AG04449 (cell line): ENCODE results near the gene DARS2.
A peak's percentile ranks its signal among the peaks of the same experiment; 100 is the strongest.

Source experiments
- CTCF ChIA-PET: fragments of 350-600 bp; formaldehyde crosslinking; extraction: SDS; loops from one replicate; lab custom pipeline; 2021; ENCODE audit warnings: antibody characterized with exemption; lab: Yijun Ruan, JAX
- POLR2A ChIA-PET: fragments of 400-600, 350-600 bp; formaldehyde crosslinking; extraction: SDS; loops from one replicate; lab custom pipeline; 2020; ENCODE audit warnings: antibody characterized with exemption, inconsistent platforms; lab: Yijun Ruan, JAX
- DNase-seq: peaks from one replicate; pipeline ENCODE4 v3.0.0-alpha.2; 2010; ENCODE audit warnings: low read depth, low spot score
- H3K4me3 ChIP-seq: 2 replicates; pipeline ENCODE4 v1.5.1; 2011; ENCODE audit warnings: low read depth, mild to moderate bottlenecking, control low read depth, low read length
- TF ChIP-seq, protein P1 (sequence below): IDR thresholded peaks from one replicate; pipeline ENCODE4 v1.5.1; 2011; ENCODE audit warnings: mild to moderate bottlenecking, moderate library complexity, low read length, control low read depth, inconsistent platforms; ENCODE audit not compliant: insufficient read depth; ENCODE audit errors: missing control alignments

Gene DARS2

GRCh38 chr1:173827611-173828010 is 3.1 kb downstream of the DARS2 start:
- no peak overlapping the region for H3K4me3 ChIP-seq
- ChIA-PET CTCF (interaction anchor here (1.7 to 9.1 kb wide), 2 partner anchors 397 to 403 kb away, joined by 4 to 69 read pairs; no protein-coding TSS in a partner anchor), POLR2A (no interaction called here)
- DNase-seq = no peak
- TF ChIP-seq, protein P1, sequence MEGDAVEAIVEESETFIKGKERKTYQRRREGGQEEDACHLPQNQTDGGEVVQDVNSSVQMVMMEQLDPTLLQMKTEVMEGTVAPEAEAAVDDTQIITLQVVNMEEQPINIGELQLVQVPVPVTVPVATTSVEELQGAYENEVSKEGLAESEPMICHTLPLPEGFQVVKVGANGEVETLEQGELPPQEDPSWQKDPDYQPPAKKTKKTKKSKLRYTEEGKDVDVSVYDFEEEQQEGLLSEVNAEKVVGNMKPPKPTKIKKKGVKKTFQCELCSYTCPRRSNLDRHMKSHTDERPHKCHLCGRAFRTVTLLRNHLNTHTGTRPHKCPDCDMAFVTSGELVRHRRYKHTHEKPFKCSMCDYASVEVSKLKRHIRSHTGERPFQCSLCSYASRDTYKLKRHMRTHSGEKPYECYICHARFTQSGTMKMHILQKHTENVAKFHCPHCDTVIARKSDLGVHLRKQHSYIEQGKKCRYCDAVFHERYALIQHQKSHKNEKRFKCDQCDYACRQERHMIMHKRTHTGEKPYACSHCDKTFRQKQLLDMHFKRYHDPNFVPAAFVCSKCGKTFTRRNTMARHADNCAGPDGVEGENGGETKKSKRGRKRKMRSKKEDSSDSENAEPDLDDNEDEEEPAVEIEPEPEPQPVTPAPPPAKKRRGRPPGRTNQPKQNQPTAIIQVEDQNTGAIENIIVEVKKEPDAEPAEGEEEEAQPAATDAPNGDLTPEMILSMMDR = no peak

GRCh38 chr1:173832748-173833147 is 8.3 kb downstream of the DARS2 start:
- TF ChIP-seq, protein P1 = no peak
- CTCF ChIA-PET = no interaction called here
- DNase-seq = no peak
- POLR2A ChIA-PET = no interaction called here
- no peak overlapping the region for H3K4me3 ChIP-seq

DNA sequence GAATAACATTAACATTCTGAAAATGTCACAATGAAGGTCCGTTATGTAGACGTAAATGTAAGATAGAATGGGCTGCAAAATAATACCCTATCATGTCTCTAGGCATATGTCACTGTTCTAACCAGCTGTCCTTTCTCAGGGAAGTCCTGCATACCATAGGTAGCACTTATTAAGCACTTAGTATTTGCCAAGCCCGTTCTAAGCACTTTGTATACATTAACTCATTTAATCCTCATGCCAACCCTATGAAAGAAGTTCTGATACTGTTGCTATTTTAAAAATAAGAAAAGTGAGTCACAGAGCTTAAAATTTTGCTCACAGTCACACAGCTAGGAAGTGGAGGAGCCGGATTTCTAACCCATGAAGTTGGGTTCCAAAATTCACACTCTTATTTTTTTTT is 27.6 kb downstream of the DARS2 start:
- no peak for DNase-seq
- ChIA-PET CTCF (interaction anchor here (0.8 to 1.8 kb wide), 8 partner anchors 10 to 1111 kb away, joined by 3 to 7 read pairs (median 4); no protein-coding TSS in a partner anchor), POLR2A (interaction anchor here (0.8 to 2.3 kb wide), 4 partner anchors 9 to 28 kb away, joined by 3 to 8 read pairs (median 6); partner anchors contain the start of genes CENPL, DARS2, GAS5 and ZBTB37)
- H3K4me3 ChIP-seq = no peak overlapping the region
- TF ChIP-seq, protein P1 = no peak

DNA sequence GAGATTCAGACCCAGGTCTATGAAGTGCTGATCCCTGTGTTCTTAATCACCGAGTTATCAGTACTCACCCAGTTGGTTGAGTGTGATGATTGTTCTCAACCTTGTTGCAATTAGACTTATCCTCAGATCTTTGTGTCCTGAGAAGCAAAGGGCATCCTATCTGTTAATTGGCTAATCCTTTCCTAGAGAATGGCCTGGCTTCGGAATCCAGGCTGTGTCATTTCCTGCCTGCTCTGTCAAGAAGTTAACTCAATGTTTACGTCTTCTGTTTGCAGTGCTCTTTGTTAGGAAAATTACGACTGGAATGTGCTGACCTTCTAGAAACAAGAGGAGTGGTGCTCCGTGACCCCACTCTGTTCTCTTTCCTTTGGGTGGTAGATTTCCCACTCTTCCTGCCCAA is 28.6 kb downstream of the DARS2 start:
- H3K4me3 ChIP-seq = no peak overlapping the region
- ChIA-PET CTCF (interaction anchor here (0.8 to 1.4 kb wide), 2 partner anchors 27 to 422 kb away, joined by 3 to 4 read pairs; no protein-coding TSS in a partner anchor), POLR2A (interaction anchor here (1.1 to 2.3 kb wide), 3 partner anchors 10 to 15 kb away, joined by 4 to 8 read pairs (median 5); partner anchors contain the start of genes GAS5 and ZBTB37)
- TF ChIP-seq, protein P1 = no peak
- peak; percentile 28 for DNase-seq

DNA sequence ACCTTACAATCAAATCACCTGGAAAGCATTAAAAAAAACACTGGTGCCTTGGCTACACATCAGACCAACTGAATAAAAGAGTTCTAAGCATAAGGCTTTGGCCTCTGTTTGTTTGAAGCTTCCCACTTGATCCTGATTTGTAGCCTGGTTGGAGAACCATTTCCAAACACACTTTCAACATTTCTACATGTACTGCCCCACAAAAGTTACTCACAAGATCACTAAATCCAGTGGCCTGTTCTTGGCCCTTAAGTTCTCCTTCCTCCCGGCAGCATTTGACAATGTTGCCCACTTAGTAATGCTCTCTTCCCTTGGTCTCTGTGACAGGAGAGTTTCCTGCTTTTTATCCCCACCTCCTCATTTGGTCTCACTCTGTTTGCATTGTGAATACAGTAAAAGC is 31.5 kb downstream of the DARS2 start:
- CTCF ChIA-PET = interaction anchor here (1.0 to 1.8 kb wide), 3 partner anchors 9 to 1113 kb away, joined by 3 to 6 read pairs (median 5); no protein-coding TSS in a partner anchor
- no peak for DNase-seq
- H3K4me3 ChIP-seq = no peak overlapping the region
- TF ChIP-seq, protein P1 = no peak
- POLR2A ChIA-PET = interaction anchor here (1.5 to 2.6 kb wide), 2 partner anchors 10 to 12 kb away, joined by 6 to 13 read pairs; partner anchors contain the start of genes GAS5 and ZBTB37

- ChIA-PET CTCF (interaction anchor here (0.6 to 1.8 kb wide), 4 partner anchors 8 to 1114 kb away, joined by 3 to 6 read pairs (median 4); no protein-coding TSS in a partner anchor), POLR2A (interaction anchor here (1.5 to 2.6 kb wide), 2 partner anchors 9 to 11 kb away, joined by 6 to 13 read pairs; partner anchors contain the start of genes GAS5 and ZBTB37)
- TF ChIP-seq, protein P1 = no peak
- no peak overlapping the region for H3K4me3 ChIP-seq
- DNase-seq = no peak
Measured at GRCh38 chr1:173856903-173857302, 32.4 kb downstream of the DARS2 start.
